ENCODE measurements around the gene SIDT2.

- TF ChIP-seq EZH2 (optimal IDR thresholded peaks at IDR 0.05; ENCODE audit: low read depth, low read length) (no peak), CTCF (IDR thresholded peaks at IDR 0.05; ENCODE audit: low read length) (peak; percentile 26), EZH2phosphoT487 (IDR thresholded peaks at IDR 0.05; ENCODE audit: low read length) (no peak)
These were observed 19.2 kb downstream of the SIDT2 start for GRCh38 chr11:117197516-117198456.

Data from MM.1S (cell line).